A549 treated with CpdA at 1 μM for 4 hours (cell line): ENCODE measurements around the gene RPL14. TPM values are rescaled to one million over a fixed set of nuclear protein-coding genes. Genes with fewer than 3 reads are reported as not detected.

ENCODE experiments used
- total RNA-seq: library from RNA; stranded (reverse); fragments of 200-300 nt; extraction: Qiagen RNA extraction; gene quantifications from 5 replicates; pipeline ENCODE4 v1.2.3, GENCODE V29; 2022; ENCODE audit warnings: low read depth

The RPL14 gene
- total RNA-seq, result 664 to 775 TPM (median 742 TPM) in 5 replicates

GRCh38 chr3:40456940-40457823 lies at the start of gene RPL14:
Gene RPL14, plus strand, starts transcription at chr3:40457339. Its CDS starts 133 bp downstream, at chr3:40457472.

GRCh38 chr3:40476478-40477470 lies 19.6 kb downstream of the RPL14 start, which contains the start of gene ZNF619:
Gene ZNF619, plus strand, starts transcription at chr3:40477122. Its CDS starts 858 bp downstream, at chr3:40477980.

GRCh38 chr3:40505599-40506462 lies 48.7 kb downstream of the RPL14 start, which contains the start of gene ZNF620:
Gene ZNF620, plus strand, starts transcription at chr3:40506039. Its CDS starts 314 bp downstream, at chr3:40506353.

Other genes starting within 250 kb of the RPL14 start
- 52.8 to 62.2 TPM (median 59.3 TPM) in 5 replicates for gene EIF1B, start 147.6 kb upstream of the RPL14 start, total RNA-seq
- gene ENTPD3, start 70.2 kb upstream of the RPL14 start, total RNA-seq, result 0.13 TPM in 1 of 5 replicates, not detected in the others
- 1.3 to 1.9 TPM (median 1.8 TPM) in 5 replicates for gene ZNF619, start 19.8 kb downstream of the RPL14 start, total RNA-seq
- gene ZNF620, start 48.7 kb downstream of the RPL14 start, total RNA-seq, result 1.4 to 2.3 TPM (median 1.8 TPM) in 5 replicates
- gene ZNF621, start 67.6 kb downstream of the RPL14 start, total RNA-seq, result 4.8 to 7.7 TPM (median 6.4 TPM) in 5 replicates